Glomerular visceral epithelial cell (primary cell): Measurements from ENCODE around the gene IL1RL1.

Experiments used
- DNase-seq: peaks from one replicate; pipeline ENCODE4 v3.0.0-alpha.2; 2016; ENCODE audit errors: extremely low spot score

The IL1RL1 gene

DNA sequence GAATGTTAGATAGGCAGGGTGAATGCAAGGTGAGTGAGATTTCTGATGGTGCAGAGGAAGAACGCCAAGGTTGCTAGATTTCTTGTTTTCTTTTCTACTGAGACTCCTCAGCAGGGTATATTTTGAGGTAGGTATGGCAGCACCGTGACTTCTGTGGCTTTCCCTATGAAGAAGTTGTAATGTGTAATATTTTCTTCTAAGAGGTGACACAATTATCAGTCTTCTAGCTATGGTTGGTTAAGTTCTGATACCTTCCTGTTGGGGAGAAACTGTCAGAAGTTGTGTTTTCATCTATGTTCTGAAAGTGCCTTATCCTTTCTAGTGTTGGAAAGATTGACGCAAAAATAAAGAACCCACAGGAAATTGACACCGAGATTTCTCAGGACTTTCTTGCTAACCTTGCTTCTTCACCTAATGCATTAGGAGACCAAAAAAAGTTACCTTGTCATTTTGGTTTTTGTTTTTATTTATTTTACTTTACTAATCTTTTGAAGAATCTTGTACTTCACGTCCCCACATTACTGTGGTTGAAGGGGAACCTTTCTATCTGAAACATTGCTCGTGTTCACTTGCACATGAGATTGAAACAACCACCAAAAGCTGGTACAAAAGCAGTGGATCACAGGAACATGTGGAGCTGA is 56.1 kb downstream of the IL1RL1 start:
- no peak for DNase-seq

- DNase-seq = no peak
These were observed 57.2 kb downstream of the IL1RL1 start for GRCh38 chr2:102368461-102369109.

DNA sequence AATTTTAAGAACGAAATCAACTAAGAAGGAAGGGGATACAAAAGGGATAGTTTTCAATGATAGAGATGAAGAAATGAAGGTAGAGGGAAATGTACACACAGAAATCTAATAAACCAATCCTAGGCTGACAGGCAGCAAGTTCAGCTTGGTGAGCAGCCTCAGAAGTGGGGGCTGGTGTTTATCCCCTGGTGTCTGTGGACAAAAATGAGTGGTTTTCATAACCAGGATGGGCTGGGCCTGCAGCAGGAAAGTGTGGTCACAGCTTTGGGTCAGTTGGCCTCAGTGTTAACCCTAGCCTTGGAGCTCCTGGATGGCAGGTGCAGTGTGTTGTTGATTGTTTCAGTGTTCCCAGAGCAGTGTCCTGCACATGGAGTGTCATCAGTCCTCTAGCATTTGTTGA is 58.5 kb downstream of the IL1RL1 start:
- DNase-seq = no peak

DNA sequence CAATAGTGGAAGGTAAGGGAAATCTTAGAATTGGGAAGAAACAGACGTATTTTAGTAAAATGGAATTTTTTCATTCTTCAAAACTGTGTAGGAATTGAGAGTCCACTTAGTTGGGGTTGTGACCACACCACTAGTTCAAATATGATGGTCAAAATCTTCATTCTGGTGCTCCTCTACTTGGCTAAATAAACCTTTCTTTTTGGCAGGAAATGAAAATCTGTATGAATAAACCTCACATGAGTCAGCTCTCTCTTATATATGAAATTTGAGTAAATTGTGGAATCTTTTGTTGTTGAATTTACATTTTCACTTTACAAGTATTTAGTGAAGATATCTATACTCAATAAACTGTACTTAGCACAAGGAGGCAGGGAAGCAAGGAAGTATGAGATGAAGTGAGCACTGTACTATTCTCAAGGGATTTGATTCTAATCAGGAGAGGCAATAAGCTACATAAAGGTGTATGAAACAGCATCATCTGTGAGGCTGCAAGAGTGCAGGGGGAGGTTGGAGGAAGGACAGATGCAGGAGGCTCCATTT is 64.8 kb downstream of the IL1RL1 start:
- no peak for DNase-seq

GRCh38 chr2:102383722-102384121 is 72.4 kb downstream of the IL1RL1 start:
- no peak for DNase-seq

- DNase-seq = no peak
These were observed 74.2 kb downstream of the IL1RL1 start for GRCh38 chr2:102385522-102385921.

DNA sequence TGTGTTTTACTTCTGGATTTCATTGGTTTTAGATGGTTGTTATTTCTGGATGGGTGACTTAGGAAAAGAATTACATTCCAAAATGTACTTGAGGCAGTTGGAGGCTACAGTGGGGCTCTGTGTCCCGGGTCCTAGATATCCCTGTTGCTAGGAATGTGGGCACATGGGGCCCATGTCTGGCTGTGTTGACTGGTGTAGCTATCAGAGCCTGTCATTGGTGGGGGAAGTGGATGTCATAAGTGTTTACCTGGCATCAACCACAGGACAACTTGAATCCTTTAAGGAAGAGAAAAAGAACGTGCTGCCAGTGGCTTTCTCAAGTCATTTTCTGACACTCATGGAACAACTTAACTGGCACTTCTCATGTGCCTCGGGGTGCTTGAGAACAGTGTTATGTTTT is 74.6 kb downstream of the IL1RL1 start:
- DNase-seq = no peak

DNA sequence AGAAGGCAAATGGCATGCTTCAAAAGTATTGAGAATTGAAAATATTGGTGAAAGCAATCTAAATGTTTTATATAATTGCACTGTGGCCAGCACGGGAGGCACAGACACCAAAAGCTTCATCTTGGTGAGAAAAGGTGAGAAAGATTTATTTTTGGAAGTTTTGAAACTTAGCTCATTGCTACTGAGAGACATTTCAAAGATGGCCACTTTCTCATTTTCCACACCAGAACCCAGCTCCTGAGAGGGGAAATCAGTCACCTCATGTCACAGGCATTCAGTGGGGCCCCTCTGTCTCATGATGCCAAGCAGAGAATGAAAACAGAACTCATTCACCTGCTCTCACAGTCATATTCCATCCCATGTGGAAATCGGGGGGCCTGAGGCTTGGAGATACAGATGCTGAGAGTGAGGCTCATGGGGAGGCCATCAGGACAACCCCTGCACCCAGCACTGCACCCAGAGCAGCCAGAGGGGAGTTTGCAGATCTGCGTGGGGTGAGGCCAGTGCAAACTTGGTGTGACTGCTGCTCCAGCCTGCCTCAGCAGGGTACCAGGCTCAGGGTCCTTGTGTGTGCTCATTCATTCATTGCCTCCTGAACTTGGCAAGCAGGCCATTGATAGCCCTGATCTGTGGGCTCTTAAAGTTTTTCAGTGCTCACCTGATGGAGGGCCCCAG is 75.6 kb downstream of the IL1RL1 start:
- DNase-seq = no peak

- no peak for DNase-seq
These were observed 76.6 kb downstream of the IL1RL1 start for GRCh38 chr2:102387763-102388546.

GRCh38 chr2:102391565-102391964 is 80.2 kb downstream of the IL1RL1 start:
- DNase-seq = no peak

- no peak for DNase-seq
These were observed 80.7 kb downstream of the IL1RL1 start for GRCh38 chr2:102392096-102392495.

- DNase-seq = no peak
These were observed 81.6 kb downstream of the IL1RL1 start for GRCh38 chr2:102392942-102393341.

DNA sequence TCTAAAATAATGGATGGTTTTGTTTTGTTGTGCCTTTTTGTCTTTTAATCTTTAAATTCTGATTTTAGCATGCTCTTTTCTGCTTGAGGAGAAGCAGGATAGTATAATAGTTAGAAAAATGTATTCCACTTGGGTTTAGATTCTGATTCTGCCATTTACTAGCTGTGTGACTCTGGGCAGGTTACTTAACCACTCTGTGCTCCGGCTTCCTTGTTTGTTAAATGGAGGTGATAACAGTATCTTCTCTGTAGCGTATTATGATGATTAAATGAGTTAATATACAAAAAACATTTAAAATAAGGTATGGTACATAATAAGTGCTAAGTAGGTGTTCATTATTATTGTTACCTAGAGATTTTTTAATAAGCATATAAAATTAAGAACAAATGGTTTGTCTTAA is 84.6 kb downstream of the IL1RL1 start:
- DNase-seq = no peak

DNA sequence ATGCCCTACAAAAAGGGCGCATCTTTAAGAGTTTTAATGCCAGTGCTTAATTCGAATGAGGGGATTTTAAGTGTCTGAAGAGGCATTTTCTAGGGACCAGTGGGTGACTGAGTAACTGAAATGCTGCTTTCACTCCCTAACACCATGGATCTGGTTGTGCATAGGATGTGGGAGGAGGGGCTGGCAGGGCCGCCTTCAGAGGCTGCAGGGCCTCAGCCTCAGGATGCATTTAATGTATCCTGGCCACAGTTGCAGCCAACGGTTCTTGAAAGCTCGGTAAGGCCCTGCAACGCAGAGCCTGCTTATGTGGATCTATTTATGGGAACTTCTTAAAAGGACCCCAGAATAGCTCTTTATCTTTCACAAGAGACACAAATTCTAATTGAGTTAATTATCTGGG is 85.8 kb downstream of the IL1RL1 start:
- DNase-seq = no peak

DNA sequence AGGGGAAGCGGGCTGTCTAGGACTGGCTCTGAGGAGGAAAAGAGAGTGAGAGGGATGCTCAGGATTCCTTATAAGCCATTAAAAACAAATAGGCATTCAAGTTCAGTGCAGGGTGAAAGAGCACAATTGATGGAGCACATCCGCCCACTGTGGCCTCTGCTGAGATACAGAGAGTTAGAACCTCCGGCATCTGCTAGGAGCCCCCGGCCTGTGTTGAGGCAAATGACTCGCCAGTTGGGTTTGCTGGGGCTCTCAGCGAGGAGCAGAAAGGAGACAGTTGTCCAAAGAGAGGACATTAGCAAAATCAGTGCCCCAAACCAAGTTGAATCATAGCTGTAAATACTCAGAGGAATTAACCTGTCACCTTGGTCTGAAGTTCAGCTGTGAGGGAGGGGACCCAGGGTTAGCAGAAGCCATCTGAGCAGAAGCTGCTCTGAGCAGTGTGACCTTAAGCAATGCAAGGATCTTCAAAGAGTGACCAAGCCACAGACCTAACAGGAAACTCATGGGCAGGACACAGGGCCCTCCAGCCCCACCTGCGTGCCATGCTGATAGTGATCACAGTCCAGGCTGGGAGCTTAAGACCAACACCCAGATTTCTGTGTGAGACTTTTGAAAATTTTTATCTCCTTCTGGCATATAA is 88.3 kb downstream of the IL1RL1 start:
- DNase-seq = no peak

GRCh38 chr2:102401456-102401855 is 90.1 kb downstream of the IL1RL1 start:
- no peak for DNase-seq
